DMS114 treated with DMSO at 0.1 percent for 48 hours (cell line): ENCODE measurements around the gene SLC27A5.
"Not testable (repeated sequence)": the region's sequence is repeated elsewhere in the genome, so short reads cannot be mapped to it uniquely, and the experiment has no call there.

Source experiments
- DNase-seq: peaks from one replicate; lab custom pipeline; 2025; ENCODE audit not compliant: unreplicated experiment; lab: John Stamatoyannopoulos, UW

SLC27A5 gene

DNA sequence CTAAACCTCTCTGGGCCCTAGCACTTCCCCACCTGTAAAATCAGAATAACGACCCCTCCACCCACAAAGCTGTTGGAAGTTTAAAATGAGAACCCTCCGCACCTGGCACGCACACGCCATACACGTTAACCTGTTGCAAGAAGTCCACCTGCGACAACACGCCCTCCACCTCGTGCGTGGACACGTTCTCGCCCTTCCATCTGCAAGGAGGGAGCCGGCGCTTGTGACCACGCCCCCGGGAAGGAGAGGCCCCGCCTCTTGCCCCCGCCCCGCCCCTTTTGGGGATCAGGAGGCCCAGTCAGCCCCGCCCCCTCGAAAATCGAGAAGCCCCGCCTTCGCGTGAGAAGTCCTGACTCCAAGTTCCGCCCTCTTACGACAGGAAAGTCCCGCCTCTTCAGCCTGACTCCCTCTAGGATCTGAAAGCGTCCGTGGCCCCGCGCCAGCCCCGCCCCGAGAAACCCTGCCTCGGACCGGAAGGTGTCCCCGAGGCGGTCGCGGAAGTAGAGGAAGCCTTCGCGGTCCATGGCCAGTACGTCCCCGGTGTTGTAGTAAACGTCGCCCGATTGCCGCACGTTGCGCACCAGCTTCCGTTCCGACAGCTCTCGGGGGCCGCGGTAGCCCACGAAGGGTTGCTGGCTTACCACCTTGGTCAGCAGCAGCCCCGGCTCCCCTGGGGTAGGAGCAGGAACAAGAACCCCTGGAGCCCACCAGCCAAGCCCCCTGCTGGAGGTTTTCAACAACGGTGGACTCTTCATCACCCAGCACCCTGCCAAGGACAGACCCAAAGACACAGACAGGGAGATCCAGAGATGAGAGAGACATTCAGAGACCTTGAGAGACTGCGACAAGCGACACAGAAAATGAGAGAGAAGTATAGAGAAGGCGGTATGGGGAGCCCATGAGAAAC lies 12.5 kb downstream of the SLC27A5 start:
- peak; percentile 98 for DNase-seq

DNA sequence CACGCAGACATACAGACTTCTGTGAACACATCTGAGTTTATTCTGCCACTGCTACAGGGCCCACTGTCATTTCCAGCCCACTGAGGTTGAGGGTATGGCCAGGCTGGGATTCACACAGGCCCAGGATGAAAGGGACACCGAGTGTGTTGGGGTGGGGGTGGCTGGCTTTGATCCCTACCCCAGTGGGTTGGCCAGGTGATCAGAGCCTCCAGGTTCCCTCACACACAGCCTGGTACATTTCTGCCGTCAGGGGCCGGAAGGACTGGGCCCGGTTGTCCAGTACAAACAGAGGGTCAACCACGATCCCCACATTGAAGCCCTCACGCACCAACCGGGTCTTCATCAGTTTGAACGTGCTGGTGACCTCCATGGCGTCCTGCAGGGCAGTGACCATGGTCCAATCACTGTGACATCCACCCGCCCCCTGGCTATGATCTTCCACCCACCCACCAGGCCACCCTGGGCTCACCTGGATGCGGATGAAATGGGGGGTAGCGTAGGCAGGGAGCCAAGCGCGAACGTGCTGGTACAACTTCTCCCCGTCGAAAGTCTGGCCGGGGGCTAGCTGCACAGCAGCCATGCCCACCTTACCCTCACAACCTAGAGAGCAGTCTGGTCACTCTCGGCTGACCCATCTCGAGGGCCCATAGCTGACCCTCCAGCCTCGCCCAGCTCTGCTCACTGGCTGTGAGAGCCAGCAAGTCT lies 13.3 kb downstream of the SLC27A5 start:
- DNase-seq = no peak

DNA sequence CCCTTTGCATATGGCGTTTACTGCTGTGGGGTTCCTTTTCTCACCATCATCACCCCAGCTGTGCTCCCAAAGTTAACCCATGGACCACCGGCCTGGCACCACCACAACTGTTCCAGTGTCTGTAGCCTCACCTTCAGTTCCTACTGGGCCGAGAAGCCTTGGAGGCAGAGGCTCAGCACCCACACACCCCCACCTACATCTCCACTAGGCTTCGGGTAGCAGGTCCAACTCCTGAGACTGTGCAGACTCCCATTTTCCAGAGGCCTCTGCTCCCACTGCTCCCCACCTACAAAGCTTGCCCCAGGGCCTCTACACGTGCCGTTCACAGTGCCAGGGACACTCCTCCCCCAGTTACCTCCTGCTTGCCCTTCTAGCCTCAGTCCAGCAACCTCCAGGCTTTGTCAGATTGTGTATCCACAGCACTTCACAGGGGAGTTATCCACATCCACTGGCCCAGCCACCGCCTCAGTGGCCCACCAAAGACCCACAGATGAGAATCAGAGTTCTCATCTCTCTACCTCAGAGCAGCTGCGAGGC lies 14.1 kb downstream of the SLC27A5 start:
- DNase-seq = no peak

GRCh38 chr19:58492265-58492664 lies 19.5 kb downstream of the SLC27A5 start:
- no peak for DNase-seq

- no peak for DNase-seq
Measured at GRCh38 chr19:58491393-58491792, 20.4 kb downstream of the SLC27A5 start.

DNA sequence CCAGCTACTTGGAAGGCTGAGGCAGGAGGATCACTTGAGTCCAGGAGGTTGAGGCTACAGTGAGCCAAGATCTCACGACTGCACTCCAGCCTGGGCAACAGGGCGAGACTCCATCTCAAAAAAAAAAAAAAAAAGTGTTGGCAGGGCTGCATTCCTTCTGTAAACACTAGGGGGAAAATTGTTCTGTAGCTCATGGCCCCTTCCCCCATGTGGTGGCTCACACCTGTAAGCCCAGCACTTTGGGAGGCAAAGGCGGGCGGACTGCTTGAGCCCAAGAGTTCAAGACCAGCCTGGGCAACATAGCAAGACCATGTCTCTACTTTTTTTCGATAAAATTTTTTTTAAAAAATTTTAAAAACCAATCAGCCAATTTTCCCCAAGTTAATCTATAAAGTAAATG lies 27.4 kb downstream of the SLC27A5 start:
- DNase-seq = not testable (repeated sequence)

DNA sequence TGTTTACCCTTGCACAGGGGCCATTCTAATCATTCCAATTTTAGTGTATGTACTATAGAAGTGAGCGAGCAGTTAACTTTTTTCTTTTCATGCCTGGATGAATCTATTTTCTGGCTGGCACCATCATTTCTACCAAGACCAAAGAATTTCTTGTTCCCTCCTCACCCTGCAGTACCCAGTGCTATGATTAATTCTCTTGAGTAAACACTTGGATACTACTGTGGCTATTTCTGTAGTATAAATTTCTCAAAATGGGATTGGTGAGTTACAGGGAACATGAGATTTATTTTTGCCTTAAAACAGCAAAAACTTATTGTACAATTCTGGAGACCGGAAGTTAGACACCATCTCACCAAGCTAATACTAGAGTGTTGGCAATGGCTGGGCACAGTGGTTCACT lies 28.0 kb downstream of the SLC27A5 start:
- DNase-seq = no peak

DNA sequence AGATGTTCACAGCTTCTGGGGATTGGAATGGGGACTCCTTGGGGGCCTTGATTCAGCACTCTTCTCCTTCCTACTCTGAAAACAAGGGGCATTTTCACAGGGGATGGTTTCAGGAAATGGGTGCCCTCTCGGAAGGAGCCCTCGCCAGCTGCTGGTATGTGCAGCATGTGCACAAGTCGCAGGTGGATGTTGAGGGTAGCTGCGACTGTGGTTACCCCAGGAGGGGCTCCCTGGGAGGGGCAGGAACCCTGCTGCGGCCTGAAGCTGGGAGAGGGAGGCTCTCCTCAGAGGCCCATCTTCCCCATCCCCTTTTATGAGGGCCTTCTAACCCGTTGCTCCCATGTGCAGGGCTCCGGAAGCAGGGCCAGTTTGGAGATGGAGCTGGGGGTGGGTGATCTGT lies 29.4 kb downstream of the SLC27A5 start:
- DNase-seq = no peak

GRCh38 chr19:58480831-58481230 lies 31.0 kb downstream of the SLC27A5 start:
- DNase-seq = no peak

- DNase-seq = no peak
Measured at GRCh38 chr19:58480481-58480830, 31.3 kb downstream of the SLC27A5 start.

DNA sequence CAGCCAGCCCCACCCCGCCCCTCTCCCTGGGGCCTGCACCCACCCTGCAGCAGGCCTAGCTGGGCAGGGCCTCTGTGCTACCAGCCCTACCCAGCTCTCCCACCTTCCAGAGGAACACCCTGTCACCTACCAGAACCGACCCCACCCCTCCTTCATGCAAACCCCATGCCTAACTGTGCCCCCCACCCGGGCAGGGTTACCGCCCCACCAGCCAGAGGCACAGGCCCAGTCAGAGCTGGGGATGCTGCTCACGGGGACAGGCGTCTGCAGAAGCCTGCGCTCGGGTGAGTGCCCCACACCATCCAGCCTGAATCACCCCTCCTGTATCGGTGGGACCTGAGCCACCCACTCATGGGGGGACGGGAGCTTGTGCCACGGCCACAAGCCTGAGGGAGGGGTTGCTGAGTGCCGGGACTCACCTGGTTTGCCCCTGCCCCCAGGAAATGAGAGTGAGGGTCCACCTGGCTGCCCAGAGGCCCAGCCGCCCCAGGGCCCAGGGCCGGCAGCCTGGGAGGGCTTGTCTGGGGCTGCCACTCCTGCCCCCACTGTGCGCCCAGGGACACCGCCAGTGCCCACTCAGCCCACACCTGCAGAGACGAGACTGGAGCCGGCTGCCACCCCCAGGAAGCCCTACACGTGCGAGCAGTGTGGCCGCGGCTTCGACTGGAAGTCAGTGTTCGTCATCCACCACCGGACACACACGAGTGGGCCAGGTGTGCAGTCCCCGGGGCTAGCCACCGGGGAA lies 31.9 kb downstream of the SLC27A5 start:
- DNase-seq = no peak

- DNase-seq = no peak
Measured at GRCh38 chr19:58479303-58479702, 32.5 kb downstream of the SLC27A5 start.

DNA sequence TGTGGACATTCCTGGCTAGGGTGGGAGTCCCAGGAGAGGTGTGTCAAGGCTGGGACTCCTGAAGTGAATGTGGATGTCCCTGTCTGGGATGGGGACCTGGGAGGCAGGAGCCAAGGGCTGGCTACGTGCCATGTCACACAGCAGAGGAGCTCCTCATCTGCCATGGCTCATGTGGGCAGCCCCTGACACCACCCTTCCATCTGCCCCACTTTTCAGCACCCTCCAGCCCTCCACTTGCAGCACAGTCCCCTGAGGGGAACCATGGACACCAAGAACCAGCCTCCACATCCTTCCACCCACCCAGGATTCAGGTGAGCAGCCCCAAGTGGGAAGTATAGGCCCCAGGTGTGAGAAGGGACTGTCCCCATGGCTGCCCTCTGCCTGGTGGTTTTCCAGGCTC lies 33.9 kb downstream of the SLC27A5 start:
- no peak for DNase-seq

GRCh38 chr19:58477130-58477529 lies 34.7 kb downstream of the SLC27A5 start:
- DNase-seq = no peak

- no peak for DNase-seq
Measured at GRCh38 chr19:58476498-58477015, 35.2 kb downstream of the SLC27A5 start.

GRCh38 chr19:58475714-58476497 lies 35.9 kb downstream of the SLC27A5 start, which contains the start of gene ZNF446:
TSS of gene ZNF446 (plus strand) at chr19:58476352. CDS start at chr19:58477219, 867 bp downstream.
- DNase-seq = peak; percentile 94

GRCh38 chr19:58474997-58475713 lies 36.6 kb downstream of the SLC27A5 start:
- DNase-seq = no peak

GRCh38 chr19:58474291-58474996 lies 37.3 kb downstream of the SLC27A5 start:
- DNase-seq = no peak

- DNase-seq = no peak
Measured at GRCh38 chr19:58473775-58474174, 38.0 kb downstream of the SLC27A5 start.
